Pancreas (tissue), 10 donors: ENCODE measurements around the gene RAVER2. TPM values are rescaled to one million over a fixed set of nuclear protein-coding genes. Genes with fewer than 3 reads are reported as not detected.

Source experiments
- ATAC-seq, 4 donors: fragments of 200-7000 bp; cut with Tn5 transposase; one replicate each; pipeline versions ENCODE4 v1.8.0 to v1.9.1; 2020; ENCODE audit warnings: mild to moderate bottlenecking in 4 of 4, moderate library complexity in 4 of 4
- DNase-seq, 6 donors: peaks; one replicate each; pipeline ENCODE4 v3.0.0-alpha.2; 2020
- FAIRE-seq: peaks from 2 replicates; lab custom pipeline; 2012; peaks lifted over from hg19 to GRCh38; lab: Jason Lieb, UNC
- H3K27ac ChIP-seq, 4 donors: fragments of 200-600 bp; sonication (generic); 1 replicate in 3 of 4; 2 replicates in 1 of 4; pipeline versions ENCODE4 v1.5.0 to v1.8.0; 2020
- H3K27me3 ChIP-seq, 4 donors: fragments of 200-600 bp; one replicate each; pipeline ENCODE4 v1.8.0; 2021
- H3K36me3 ChIP-seq, 3 donors: fragments of 200-600 bp; sonication (generic) in 1 of 3; one replicate each; pipeline versions ENCODE4 v1.5.0 to v1.8.0; 2020 to 2021
- H3K4me1 ChIP-seq, 3 donors: fragments of 200-600 bp; one replicate each; pipeline ENCODE4 v1.8.0; 2021
- H3K4me3 ChIP-seq, 4 donors: fragments of 200-600 bp; sonication (generic) in 2 of 4; one replicate each; pipeline versions ENCODE4 v1.5.0 to v1.8.0; 2020 to 2021
- H3K9me3 ChIP-seq, 4 donors: fragments of 200-600 bp; one replicate each; pipeline ENCODE4 v1.8.0; 2021
- WGBS, 2 donors: extraction: QIAGEN DNeasy Blood & Tissue Kit; methylation state at CpG; one replicate each; pipeline ENCODE4 v1.1.7; 2013; 5-methylcytosine and 5-hydroxymethylcytosine counted together
- intact Hi-C, 3 donors: fragments of 100-400 bp; cut with DNase I; formaldehyde crosslinking; loops; one replicate each; pipeline versions ENCODE4 v1.11.1 to v1.14.2; 2022
- polyA plus RNA-seq, 2 donors: library from polyadenylated mRNA; stranded (reverse); fragments of 200-250 nt; gene quantifications; one replicate each; pipeline ENCODE4 v1.2.3, GENCODE V29; 2013
- total RNA-seq, 6 donors: library from RNA; stranded (reverse); fragmentation: NEBNext Ultra II Directional in 4 of 6; extraction: Animal tissue kit (Norgen Biotek cat#: 25700) in 4 of 6; gene quantifications; one replicate each; pipeline versions ENCODE4 v1.2.1 to v1.2.4, GENCODE V29; 2021 to 2023
- TF ChIP-seq, protein P1 (sequence below), 4 donors: fragments of 200-600 bp; sonication (generic) in 3 of 4; IDR thresholded peaks; one replicate each; pipeline versions ENCODE4 v1.5.0 to v1.8.0; 2021; ENCODE audit warnings: antibody characterized with exemption in 4 of 4
- donor health status: healthy with polysubstance abuse.
- donor health status: DM: no; HTN: no; CAD: no; lungs with moderate emphysema.
- donor health status: DM: no; HTN: no; CAD: no.
- donor health status: control.
- donor health status: control.
- donor health status: Bipolar disorder and iron deficiency.
- donor health status: DM: yes; HTN: yes; CAD: no.
- donor health status: DM: no; HTN: no; CAD: no.
- donor health status: DM: no; HTN: no; CAD: no.
- donor health status: DM: yes; HTN: yes; CAD: no.

Gene RAVER2
- total and polyA plus RNA-seq, 8 donors: 3.3 to 8.7 (median 5.0) TPM

DNA sequence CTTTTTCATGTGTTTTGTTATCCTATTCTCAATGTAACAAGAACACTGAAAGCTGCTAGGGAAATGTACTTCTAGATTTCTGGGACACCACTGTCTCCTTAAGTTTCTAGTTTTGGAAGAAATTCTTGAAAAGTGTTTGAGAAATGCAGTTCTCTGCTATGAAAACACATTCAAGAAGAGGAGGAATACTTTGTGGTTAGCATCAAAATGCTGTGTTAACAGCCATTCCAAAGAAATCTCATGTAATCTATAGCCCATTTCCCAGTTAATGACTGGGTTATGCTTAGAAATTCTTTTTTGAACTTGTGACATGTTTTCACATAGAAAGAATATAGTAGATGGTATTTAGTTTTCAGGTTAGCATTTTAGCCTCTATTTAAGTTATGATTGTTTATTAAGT, 6.0 kb downstream of the RAVER2 start:
- no peaks in the 10 kb centered on the region for H3K36me3 ChIP-seq
- H3K9me3 ChIP-seq: no peaks in the 10 kb centered on the region
- no peak for ATAC-seq
- FAIRE-seq: no peak
- H3K4me3 ChIP-seq: no peak overlapping the region
- intact Hi-C loops: no loop called here
- no peak for DNase-seq
- no peak overlapping the region for H3K27ac ChIP-seq
- TF ChIP-seq, protein P1, sequence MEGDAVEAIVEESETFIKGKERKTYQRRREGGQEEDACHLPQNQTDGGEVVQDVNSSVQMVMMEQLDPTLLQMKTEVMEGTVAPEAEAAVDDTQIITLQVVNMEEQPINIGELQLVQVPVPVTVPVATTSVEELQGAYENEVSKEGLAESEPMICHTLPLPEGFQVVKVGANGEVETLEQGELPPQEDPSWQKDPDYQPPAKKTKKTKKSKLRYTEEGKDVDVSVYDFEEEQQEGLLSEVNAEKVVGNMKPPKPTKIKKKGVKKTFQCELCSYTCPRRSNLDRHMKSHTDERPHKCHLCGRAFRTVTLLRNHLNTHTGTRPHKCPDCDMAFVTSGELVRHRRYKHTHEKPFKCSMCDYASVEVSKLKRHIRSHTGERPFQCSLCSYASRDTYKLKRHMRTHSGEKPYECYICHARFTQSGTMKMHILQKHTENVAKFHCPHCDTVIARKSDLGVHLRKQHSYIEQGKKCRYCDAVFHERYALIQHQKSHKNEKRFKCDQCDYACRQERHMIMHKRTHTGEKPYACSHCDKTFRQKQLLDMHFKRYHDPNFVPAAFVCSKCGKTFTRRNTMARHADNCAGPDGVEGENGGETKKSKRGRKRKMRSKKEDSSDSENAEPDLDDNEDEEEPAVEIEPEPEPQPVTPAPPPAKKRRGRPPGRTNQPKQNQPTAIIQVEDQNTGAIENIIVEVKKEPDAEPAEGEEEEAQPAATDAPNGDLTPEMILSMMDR (IDR thresholded peaks at IDR 0.05): no peak
- H3K27me3 ChIP-seq: no peaks in the 10 kb centered on the region
- H3K4me1 ChIP-seq: peaks cover 0 to 21% (median 6%) of the 10 kb centered on the region in 3 donors

- intact Hi-C loops: no loop called here
- ATAC-seq: peak in 1 of 4 donors; percentile 14
- 61 to 66% methylated on average over 3 of the region's 3 CpGs for WGBS, 2 donors
Observed at GRCh38 chr1:64754173-64754572, 9.3 kb downstream of the RAVER2 start.

DNA sequence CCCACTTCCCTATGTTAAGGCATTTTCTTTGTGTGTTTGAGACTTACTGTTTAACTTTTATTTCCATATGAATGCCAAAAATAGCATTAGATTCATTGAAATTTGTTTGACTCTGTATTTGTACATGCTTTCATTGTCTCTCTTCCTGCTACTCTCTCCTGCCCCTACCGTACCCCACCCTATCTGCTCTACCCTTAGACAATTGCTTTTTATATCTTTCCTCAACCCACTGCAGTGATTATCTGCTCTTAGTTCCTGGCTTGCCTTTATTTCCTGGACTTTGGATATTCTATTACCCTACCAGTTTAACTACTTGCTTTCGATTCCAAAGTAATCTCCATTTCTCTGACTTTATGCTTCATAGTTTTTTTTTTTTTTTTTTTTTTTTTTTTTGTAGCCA, 10.5 kb downstream of the RAVER2 start:
- no peaks in the 10 kb centered on the region for H3K27me3 ChIP-seq
- WGBS, 2 donors: 17 to 20% methylated on average over 2 of the region's 2 CpGs
- peak overlapping the region in 2 of 4 donors; percentile 46 to 50 for H3K27ac ChIP-seq
- peak; percentile 44 to 84 (median 76) for ATAC-seq
- no peak overlapping the region for H3K4me3 ChIP-seq
- TF ChIP-seq, protein P1 (IDR thresholded peaks at IDR 0.05): no peak
- peak; percentile 79 for FAIRE-seq
- no peaks in the 10 kb centered on the region for H3K36me3 ChIP-seq
- no peaks in the 10 kb centered on the region for H3K9me3 ChIP-seq
- no peak for DNase-seq
- peaks cover 0 to 21% (median 6%) of the 10 kb centered on the region in 3 donors for H3K4me1 ChIP-seq
- intact Hi-C loops: no loop called here

More at GRCh38 chr1:64754173-64754572, 9.3 kb downstream of the RAVER2 start:
- Histone ChIP-seq H3K4me1 (peaks cover 0 to 21% (median 6%) of the 10 kb centered on the region in 3 donors), H3K4me3 (no peak overlapping the region), H3K27me3 (no peaks in the 10 kb centered on the region), H3K9me3 (no peaks in the 10 kb centered on the region), H3K36me3 (no peaks in the 10 kb centered on the region), H3K27ac (no peak overlapping the region)
- TF ChIP-seq, protein P1 (IDR thresholded peaks at IDR 0.05): no peak
- FAIRE-seq (no peak), DNase-seq (no peak)

DNA sequence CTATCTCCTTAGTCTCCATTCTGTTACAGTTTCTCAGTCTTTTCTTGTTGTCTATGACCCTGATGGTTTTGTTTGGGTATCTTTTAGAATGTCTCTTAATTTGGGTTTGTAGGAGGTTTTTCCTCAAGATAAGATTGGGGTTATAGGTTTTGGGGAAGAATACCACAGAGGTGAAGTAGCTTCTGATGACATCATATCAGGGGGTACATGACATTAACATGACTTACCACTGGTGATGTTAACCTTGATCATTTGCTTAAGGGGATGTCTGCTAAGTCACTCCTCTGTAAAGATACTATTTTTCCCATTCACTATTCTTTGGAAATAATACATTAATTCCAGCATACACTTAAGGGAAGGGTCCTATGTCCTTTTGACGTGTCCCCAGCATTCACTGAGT, 11.9 kb downstream of the RAVER2 start:
- Histone ChIP-seq H3K27ac (no peak overlapping the region), H3K36me3 (no peaks in the 10 kb centered on the region), H3K27me3 (no peaks in the 10 kb centered on the region), H3K4me1 (peaks cover 0 to 21% (median 6%) of the 10 kb centered on the region in 3 donors), H3K9me3 (no peaks in the 10 kb centered on the region), H3K4me3 (no peak overlapping the region)
- ATAC-seq (no peak), FAIRE-seq (no peak), DNase-seq (no peak)
- TF ChIP-seq, protein P1 (IDR thresholded peaks at IDR 0.05): no peak
- intact Hi-C loops: no loop called here
- WGBS, 2 donors: 89% methylated on average over 1 of the region's 1 CpG

- FAIRE-seq: no peak
- intact Hi-C loops: no loop called here
- H3K27me3 ChIP-seq: no peaks in the 10 kb centered on the region
- TF ChIP-seq, protein P1 (IDR thresholded peaks at IDR 0.05): no peak
- 21 to 37% methylated on average over 1 of the region's 1 CpG for WGBS, 2 donors
- DNase-seq: peak in 2 of 6 donors; percentile 13 to 26
- no peaks in the 10 kb centered on the region for H3K36me3 ChIP-seq
- no peaks in the 10 kb centered on the region for H3K9me3 ChIP-seq
- H3K4me1 ChIP-seq: peaks cover 0 to 21% (median 6%) of the 10 kb centered on the region in 3 donors
- ATAC-seq: peak; percentile 59 to 69 (median 66)
- H3K27ac ChIP-seq: no peak overlapping the region
- H3K4me3 ChIP-seq: no peak overlapping the region
Observed at GRCh38 chr1:64757213-64757612, 12.3 kb downstream of the RAVER2 start.
